Lower lobe of right lung (tissue), 2 donors: ENCODE results near the gene PTP4A2. TPM values are rescaled to one million over a fixed set of nuclear protein-coding genes. Genes with fewer than 3 reads are reported as not detected.
"Not testable (repeated sequence)": the region's sequence is repeated elsewhere in the genome, so short reads cannot be mapped to it uniquely, and the experiment has no call there.

Experiments used
- ATAC-seq, 2 donors: fragments of 200-7000 bp; cut with Tn5 transposase; one replicate each; pipeline ENCODE4 v1.9.1; 2020 to 2022; ENCODE audit warnings: mild to moderate bottlenecking in 2 of 2, moderate library complexity in 2 of 2
- DNase-seq: peaks from one replicate; pipeline ENCODE4 v3.0.0-alpha.2; 2020
- H3K27ac ChIP-seq: fragments of 200-600 bp; one replicate; pipeline ENCODE4 v1.8.0; 2022
- H3K27me3 ChIP-seq: fragments of 200-600 bp; one replicate; pipeline ENCODE4 v1.8.0; 2022; ENCODE audit warnings: low read depth
- H3K36me3 ChIP-seq: fragments of 200-600 bp; one replicate; pipeline ENCODE4 v1.8.0; 2022; ENCODE audit warnings: mild to moderate bottlenecking
- H3K4me1 ChIP-seq: fragments of 200-600 bp; one replicate; pipeline ENCODE4 v1.8.0; 2022
- H3K4me3 ChIP-seq: fragments of 200-600 bp; one replicate; pipeline ENCODE4 v1.8.0; 2022; ENCODE audit warnings: mild to moderate bottlenecking
- H3K9me3 ChIP-seq: fragments of 200-600 bp; one replicate; pipeline ENCODE4 v1.8.0; 2022
- intact Hi-C: fragments of 100-400 bp; cut with DNase I; formaldehyde crosslinking; loops from one replicate; pipeline ENCODE4 v1.11.0; 2022
- total RNA-seq: library from RNA; stranded (reverse); fragmentation: NEBNext Ultra II Directional; extraction: Animal tissue kit (Norgen Biotek cat#: 25700); gene quantifications from one replicate; pipeline ENCODE4 v1.2.1, GENCODE V29; 2021
- TF ChIP-seq, protein P1 (sequence below): fragments of 200-600 bp; IDR thresholded peaks from one replicate; pipeline ENCODE4 v1.8.0; 2022; ENCODE audit warnings: antibody characterized with exemption, mild to moderate bottlenecking
- donor health status: DM: no; HTN: yes; CAD: no; lungs with severe emphysema.

The PTP4A2 gene
- total RNA-seq, 1 donor from 2014 or later = 205 TPM

GRCh38 chr1:31943546-31944184, 5.5 kb upstream of the PTP4A2 start:
- DNase-seq (no peak), ATAC-seq (no peak)
- H3K27ac ChIP-seq = peak overlapping the region; percentile 99
- H3K36me3 ChIP-seq = no peaks in the 10 kb centered on the region
- intact Hi-C loops = no loop called here
- H3K9me3 ChIP-seq = no peaks in the 10 kb centered on the region
- peaks cover 66% of the 10 kb centered on the region for H3K4me1 ChIP-seq
- H3K27me3 ChIP-seq = no peaks in the 10 kb centered on the region
- TF ChIP-seq, protein P1, sequence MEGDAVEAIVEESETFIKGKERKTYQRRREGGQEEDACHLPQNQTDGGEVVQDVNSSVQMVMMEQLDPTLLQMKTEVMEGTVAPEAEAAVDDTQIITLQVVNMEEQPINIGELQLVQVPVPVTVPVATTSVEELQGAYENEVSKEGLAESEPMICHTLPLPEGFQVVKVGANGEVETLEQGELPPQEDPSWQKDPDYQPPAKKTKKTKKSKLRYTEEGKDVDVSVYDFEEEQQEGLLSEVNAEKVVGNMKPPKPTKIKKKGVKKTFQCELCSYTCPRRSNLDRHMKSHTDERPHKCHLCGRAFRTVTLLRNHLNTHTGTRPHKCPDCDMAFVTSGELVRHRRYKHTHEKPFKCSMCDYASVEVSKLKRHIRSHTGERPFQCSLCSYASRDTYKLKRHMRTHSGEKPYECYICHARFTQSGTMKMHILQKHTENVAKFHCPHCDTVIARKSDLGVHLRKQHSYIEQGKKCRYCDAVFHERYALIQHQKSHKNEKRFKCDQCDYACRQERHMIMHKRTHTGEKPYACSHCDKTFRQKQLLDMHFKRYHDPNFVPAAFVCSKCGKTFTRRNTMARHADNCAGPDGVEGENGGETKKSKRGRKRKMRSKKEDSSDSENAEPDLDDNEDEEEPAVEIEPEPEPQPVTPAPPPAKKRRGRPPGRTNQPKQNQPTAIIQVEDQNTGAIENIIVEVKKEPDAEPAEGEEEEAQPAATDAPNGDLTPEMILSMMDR = no peak
- peak overlapping the region; percentile 62 for H3K4me3 ChIP-seq

DNA sequence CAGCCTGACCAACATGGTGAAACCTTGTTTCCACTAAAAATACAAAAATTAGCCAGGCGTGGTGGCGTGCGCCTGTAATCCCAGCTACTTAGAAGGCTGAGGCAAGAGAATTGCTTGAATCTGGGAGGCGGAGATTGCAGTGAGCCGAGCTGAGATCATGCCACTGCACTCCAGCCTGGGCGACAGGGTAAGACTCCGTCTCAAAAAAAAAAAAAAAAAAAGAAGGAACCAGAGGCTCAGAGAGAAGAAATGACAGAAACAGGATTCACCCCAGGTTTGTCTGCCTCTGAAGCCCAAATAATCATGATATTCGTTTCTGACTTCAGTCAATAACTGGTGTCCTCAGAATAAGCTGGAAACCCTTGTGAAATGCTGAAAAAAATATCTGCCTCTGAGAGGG, 3.9 kb upstream of the PTP4A2 start:
- H3K9me3 ChIP-seq, intact Hi-C loops, DNase-seq, ATAC-seq, H3K27me3 ChIP-seq, H3K4me3 ChIP-seq, H3K36me3 ChIP-seq: not testable (repeated sequence)
- Histone ChIP-seq H3K4me1 (peaks cover 69% of the 10 kb centered on the region), H3K27ac (peak overlapping the region; percentile 37)

GRCh38 chr1:31939484-31940329, 1.5 kb upstream of the PTP4A2 start:
- ATAC-seq (peak; percentile 5 to 6), DNase-seq (peak; percentile 68)
- Histone ChIP-seq H3K4me1 (peaks cover 84% of the 10 kb centered on the region), H3K27ac (peak overlapping the region; percentile 74), H3K27me3 (no peaks in the 10 kb centered on the region), H3K9me3 (no peaks in the 10 kb centered on the region), H3K4me3 (no peak overlapping the region), H3K36me3 (no peaks in the 10 kb centered on the region)
- intact Hi-C loops = no loop called here
- TF ChIP-seq, protein P1 = peak; percentile 29

GRCh38 chr1:31937300-31938183, 626 bp downstream of the PTP4A2 start:
- Histone ChIP-seq H3K36me3 (no peaks in the 10 kb centered on the region), H3K4me3 (peak overlapping the region; percentile 67), H3K27me3 (no peaks in the 10 kb centered on the region), H3K9me3 (no peaks in the 10 kb centered on the region), H3K27ac (peak overlapping the region; percentile 89), H3K4me1 (peaks cover 84% of the 10 kb centered on the region)
- peak; percentile 77 to 82 for ATAC-seq
- TF ChIP-seq, protein P1 = no peak
- peak; percentile 86 for DNase-seq
- intact Hi-C loops = no loop called here

DNA sequence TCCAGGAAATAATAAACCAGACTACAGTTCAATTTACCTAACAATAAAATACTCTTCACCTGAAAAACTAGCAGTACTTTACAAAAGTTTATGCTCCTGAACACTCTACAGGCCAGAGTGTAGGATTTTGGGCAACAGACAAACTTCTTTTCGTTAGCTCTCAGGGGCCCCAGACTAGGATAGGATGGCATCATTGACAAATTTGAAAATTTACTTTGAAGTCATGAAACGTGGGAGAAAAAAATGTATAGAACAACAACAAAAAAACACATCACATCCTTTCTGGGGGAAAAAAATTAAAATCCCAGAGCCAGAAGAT, 1.2 kb downstream of the PTP4A2 start:
- no peaks in the 10 kb centered on the region for H3K36me3 ChIP-seq
- peak overlapping the region; percentile 89 for H3K27ac ChIP-seq
- DNase-seq (no peak), ATAC-seq (no peak)
- TF ChIP-seq, protein P1 = no peak
- H3K9me3 ChIP-seq = no peaks in the 10 kb centered on the region
- intact Hi-C loops = no loop called here
- H3K27me3 ChIP-seq = no peaks in the 10 kb centered on the region
- H3K4me3 ChIP-seq = peak overlapping the region; percentile 67
- peaks cover 84% of the 10 kb centered on the region for H3K4me1 ChIP-seq
